ENCODE measurements around the gene NLN.

The NLN gene

DNA sequence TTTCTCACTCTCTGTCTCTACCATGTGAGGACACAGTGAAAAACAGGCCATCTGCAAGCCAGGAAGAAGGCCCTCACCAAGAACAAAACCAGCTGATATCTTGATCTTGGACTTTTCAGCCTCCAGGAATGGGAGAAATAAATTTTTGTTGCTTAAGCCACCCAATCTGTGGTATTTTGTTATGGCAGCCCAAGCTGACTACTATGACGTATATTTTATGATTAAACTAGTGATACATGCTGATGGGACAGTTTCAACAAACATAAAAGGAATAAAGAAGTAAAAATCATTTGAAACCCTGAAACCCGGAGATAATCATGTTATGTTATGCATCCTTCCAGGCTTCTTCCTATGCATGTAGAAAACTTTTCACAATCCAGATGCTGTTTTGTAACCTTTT, 132.9 kb downstream of the NLN start:
- Histone ChIP-seq H3K9me2 (replicated peaks; ENCODE audit: low read depth, low read length) (no peaks in the 10 kb centered on the region), H3K36me3 (ENCODE audit: insufficient read depth, low read length) (no peaks in the 10 kb centered on the region), H3K9ac (ENCODE audit: low read depth, low read length, poor library complexity, severe bottlenecking) (no peak overlapping the region), H3K27me3 (ENCODE audit: insufficient read depth, low read length, poor library complexity, severe bottlenecking) (no peaks in the 10 kb centered on the region), H3K4me3 (ENCODE audit: low read length, poor library complexity, severe bottlenecking) (no peak overlapping the region), H3F3A (ENCODE audit: low read depth) (no peaks in the 10 kb centered on the region), H3K9me3 (ENCODE audit: insufficient read depth, low read depth, low read length) (no peaks in the 10 kb centered on the region), H3K4me1 (ENCODE audit: insufficient read depth, low read length, poor library complexity, severe bottlenecking) (no peaks in the 10 kb centered on the region), H3K79me2 (ENCODE audit: insufficient read depth, low read length) (no peaks in the 10 kb centered on the region), H2AFZ (ENCODE audit: low read length) (no peak overlapping the region), H3K4me2 (ENCODE audit: low read depth, low read length, poor library complexity, severe bottlenecking) (no peak overlapping the region), H4K20me1 (ENCODE audit: insufficient read depth, low read length, poor library complexity, severe bottlenecking) (no peaks in the 10 kb centered on the region)
- TF ChIP-seq, protein P1, sequence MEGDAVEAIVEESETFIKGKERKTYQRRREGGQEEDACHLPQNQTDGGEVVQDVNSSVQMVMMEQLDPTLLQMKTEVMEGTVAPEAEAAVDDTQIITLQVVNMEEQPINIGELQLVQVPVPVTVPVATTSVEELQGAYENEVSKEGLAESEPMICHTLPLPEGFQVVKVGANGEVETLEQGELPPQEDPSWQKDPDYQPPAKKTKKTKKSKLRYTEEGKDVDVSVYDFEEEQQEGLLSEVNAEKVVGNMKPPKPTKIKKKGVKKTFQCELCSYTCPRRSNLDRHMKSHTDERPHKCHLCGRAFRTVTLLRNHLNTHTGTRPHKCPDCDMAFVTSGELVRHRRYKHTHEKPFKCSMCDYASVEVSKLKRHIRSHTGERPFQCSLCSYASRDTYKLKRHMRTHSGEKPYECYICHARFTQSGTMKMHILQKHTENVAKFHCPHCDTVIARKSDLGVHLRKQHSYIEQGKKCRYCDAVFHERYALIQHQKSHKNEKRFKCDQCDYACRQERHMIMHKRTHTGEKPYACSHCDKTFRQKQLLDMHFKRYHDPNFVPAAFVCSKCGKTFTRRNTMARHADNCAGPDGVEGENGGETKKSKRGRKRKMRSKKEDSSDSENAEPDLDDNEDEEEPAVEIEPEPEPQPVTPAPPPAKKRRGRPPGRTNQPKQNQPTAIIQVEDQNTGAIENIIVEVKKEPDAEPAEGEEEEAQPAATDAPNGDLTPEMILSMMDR (conservative IDR thresholded peaks at IDR 0.05; ENCODE audit: low read length) = no peak
- no peak for TF ChIP-seq EZH2phosphoT487 (IDR thresholded peaks at IDR 0.05; ENCODE audit: borderline replicate concordance)

DNA sequence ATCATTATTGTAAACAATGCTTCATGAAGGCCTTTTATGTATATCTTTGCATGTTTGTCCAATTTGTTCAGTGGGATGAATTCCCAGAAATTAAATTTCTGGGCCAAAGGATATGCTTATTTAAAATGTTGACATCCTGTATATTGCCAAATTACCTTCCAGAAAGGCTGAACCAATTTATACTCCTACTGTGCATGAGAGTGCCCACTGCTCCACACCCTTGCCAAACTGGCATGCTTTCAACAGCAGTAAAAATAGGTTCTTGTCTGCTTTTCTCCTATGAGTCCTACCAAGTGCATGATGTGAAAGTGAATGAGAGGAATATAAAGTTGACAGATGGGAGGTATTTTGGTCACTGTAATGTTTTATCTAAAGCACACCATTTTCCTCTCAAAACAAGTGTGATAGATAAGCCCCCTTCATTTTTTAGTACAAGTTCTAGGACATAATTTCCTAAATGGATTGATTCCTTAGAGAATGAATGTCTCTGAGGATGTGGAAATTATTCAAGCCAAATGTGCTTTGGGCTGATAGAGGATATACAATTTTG, 133.8 kb downstream of the NLN start:
- Histone ChIP-seq H3K79me2 (ENCODE audit: insufficient read depth, low read length) (no peaks in the 10 kb centered on the region), H3K9ac (ENCODE audit: low read depth, low read length, poor library complexity, severe bottlenecking) (no peak overlapping the region), H3K9me2 (replicated peaks; ENCODE audit: low read depth, low read length) (no peaks in the 10 kb centered on the region), H2AFZ (ENCODE audit: low read length) (no peak overlapping the region), H4K20me1 (ENCODE audit: insufficient read depth, low read length, poor library complexity, severe bottlenecking) (no peaks in the 10 kb centered on the region), H3K9me3 (ENCODE audit: insufficient read depth, low read depth, low read length) (no peaks in the 10 kb centered on the region), H3K4me1 (ENCODE audit: insufficient read depth, low read length, poor library complexity, severe bottlenecking) (no peaks in the 10 kb centered on the region), H3F3A (ENCODE audit: low read depth) (no peaks in the 10 kb centered on the region), H3K27me3 (ENCODE audit: insufficient read depth, low read length, poor library complexity, severe bottlenecking) (no peaks in the 10 kb centered on the region), H3K4me2 (ENCODE audit: low read depth, low read length, poor library complexity, severe bottlenecking) (no peak overlapping the region), H3K4me3 (ENCODE audit: low read length, poor library complexity, severe bottlenecking) (no peak overlapping the region), H3K36me3 (ENCODE audit: insufficient read depth, low read length) (no peaks in the 10 kb centered on the region)
- TF ChIP-seq EZH2phosphoT487 (IDR thresholded peaks at IDR 0.05; ENCODE audit: borderline replicate concordance) = no peak
- TF ChIP-seq, protein P1 (conservative IDR thresholded peaks at IDR 0.05; ENCODE audit: low read length) = no peak

DNA sequence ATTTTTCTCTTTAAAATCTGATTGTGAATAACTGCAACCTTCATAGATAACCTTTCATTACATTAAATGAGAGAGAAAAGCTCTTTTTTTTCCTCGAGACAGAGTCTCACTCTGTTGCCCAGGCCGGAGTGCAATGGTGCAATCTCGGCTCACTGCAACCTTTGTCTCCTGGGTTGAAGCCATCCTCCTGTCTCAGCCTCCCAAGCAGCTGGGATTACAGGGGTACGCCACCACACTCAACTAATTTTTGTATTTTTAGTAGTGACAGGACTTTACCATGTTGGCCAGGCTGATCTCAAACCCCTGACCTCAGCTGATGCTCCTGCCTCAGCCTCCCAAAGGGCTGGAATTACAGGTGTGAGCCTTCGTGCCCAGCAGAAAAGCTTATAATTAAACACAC, 134.5 kb downstream of the NLN start:
- Histone ChIP-seq H3K27me3 (ENCODE audit: insufficient read depth, low read length, poor library complexity, severe bottlenecking) (no peaks in the 10 kb centered on the region), H3K79me2 (ENCODE audit: insufficient read depth, low read length) (no peaks in the 10 kb centered on the region), H2AFZ (ENCODE audit: low read length) (no peak overlapping the region), H3F3A (ENCODE audit: low read depth) (no peaks in the 10 kb centered on the region), H3K4me3 (ENCODE audit: low read length, poor library complexity, severe bottlenecking) (no peak overlapping the region), H3K4me2 (ENCODE audit: low read depth, low read length, poor library complexity, severe bottlenecking) (no peak overlapping the region), H3K9me3 (ENCODE audit: insufficient read depth, low read depth, low read length) (no peaks in the 10 kb centered on the region), H3K9me2 (replicated peaks; ENCODE audit: low read depth, low read length) (no peaks in the 10 kb centered on the region), H3K9ac (ENCODE audit: low read depth, low read length, poor library complexity, severe bottlenecking) (no peak overlapping the region), H3K36me3 (ENCODE audit: insufficient read depth, low read length) (no peaks in the 10 kb centered on the region), H4K20me1 (ENCODE audit: insufficient read depth, low read length, poor library complexity, severe bottlenecking) (no peaks in the 10 kb centered on the region), H3K4me1 (ENCODE audit: insufficient read depth, low read length, poor library complexity, severe bottlenecking) (no peaks in the 10 kb centered on the region)
- TF ChIP-seq EZH2phosphoT487 (IDR thresholded peaks at IDR 0.05; ENCODE audit: borderline replicate concordance) = no peak
- TF ChIP-seq, protein P1 (conservative IDR thresholded peaks at IDR 0.05; ENCODE audit: low read length) = no peak
